ENCODE measurements around the gene DCN.

The DCN gene

DNA sequence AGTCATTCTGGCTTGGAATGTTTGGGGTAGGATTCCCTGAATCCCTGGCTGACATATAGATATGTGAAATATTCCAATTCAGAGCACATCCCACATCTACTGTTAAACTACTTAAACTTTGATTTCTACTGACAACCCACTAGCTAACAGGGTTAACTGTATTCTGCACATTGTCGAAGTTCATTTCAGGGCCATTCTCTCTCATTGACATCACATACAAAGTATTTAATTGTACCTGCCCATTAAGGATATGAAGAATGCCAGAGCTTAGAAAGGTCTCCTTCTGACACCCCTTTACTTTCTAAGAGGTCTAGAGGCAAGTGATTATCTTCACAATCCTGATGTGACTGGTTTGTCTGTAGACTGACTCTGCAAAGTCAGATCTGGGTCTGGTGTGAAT, 2.8 kb upstream of the DCN start:
- no peak for DNase-seq (ENCODE audit: low read depth)

DNA sequence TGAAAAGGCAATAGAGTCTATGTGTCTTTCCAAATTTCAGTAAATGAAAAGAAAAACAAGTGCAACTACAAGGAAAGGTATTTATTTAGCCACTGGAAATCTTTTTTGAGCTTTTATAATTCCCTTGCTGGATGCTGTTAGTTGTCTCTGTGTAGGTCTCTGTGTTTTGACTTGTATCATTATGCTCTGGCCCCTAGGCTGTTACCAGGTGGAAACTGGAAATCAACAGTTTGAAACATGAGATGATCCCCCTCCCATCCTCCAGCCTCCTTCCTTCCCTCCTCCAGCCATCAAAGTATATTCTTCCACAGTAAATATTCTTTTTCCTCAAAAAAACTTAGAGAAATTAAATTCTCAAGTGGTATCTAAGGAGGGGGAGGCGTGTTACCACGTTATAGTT, 934 bp upstream of the DCN start:
- DNase-seq (ENCODE audit: low read depth), result no peak

DNA sequence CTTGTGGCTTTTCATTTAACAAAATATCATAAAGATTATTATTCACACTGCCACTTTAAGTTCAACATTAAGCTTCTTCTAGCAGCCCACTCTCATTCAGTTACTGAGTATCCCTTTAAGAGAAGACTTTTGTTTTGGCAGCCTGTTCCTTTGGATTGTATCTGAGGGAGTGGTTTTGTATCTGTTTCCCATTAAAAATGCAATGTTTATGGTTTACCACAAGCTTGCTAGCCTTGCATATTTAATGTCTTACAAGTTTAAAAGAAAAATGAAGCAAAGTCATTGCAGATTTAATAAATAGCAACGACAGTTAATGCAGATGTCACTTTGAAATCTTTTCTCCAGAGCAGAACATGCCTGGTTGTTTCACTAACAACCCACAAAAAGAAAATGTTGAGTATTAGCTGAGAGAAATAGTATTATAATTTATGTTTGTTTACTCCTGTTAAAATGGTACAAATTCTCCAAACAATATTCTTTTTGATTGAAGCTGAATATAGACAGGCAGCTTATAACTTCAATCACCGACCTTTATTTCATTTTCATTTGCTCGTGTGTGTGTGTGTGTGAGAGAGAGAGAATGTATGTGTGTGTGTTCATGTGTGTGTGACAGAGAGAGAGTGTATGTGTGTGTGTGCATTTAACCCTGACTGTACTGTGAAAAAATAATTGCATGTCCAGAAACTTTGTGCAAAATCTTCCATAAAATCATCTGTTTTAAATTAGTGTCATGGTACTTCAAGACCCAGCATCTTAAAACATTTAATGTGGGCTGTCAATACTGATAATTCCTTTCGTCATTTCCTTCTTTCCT, 1.8 kb downstream of the DCN start:
- no peak for DNase-seq (ENCODE audit: low read depth)

DNA sequence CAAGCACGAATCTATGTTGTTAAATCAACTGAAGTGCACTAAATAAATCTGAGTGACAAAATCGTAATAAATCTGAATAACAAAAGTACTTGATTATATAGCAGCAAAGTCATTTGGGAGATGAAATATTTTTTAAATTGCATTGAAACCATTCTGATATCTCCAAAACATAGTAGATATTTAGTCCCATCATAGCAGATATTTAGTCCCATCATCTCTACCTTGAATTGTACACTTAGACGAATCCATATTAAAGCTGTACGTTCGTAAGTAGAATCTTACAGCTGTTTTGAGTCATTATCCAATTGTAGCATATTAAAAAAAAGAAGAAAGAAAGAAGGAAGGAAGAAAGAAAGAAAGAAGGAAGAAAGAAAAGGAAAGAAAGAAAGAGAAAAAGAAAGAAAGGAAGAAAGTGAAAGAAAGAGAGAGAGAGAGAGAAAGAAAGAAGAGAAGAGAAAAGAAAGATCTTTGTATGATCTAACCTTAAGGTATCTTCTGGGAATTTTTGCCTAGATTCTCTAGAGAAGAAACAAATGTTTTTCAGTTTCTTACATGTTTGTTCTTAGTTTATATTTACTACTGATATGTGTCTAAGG, 2.6 kb downstream of the DCN start:
- no peak for DNase-seq (ENCODE audit: low read depth)

DNA sequence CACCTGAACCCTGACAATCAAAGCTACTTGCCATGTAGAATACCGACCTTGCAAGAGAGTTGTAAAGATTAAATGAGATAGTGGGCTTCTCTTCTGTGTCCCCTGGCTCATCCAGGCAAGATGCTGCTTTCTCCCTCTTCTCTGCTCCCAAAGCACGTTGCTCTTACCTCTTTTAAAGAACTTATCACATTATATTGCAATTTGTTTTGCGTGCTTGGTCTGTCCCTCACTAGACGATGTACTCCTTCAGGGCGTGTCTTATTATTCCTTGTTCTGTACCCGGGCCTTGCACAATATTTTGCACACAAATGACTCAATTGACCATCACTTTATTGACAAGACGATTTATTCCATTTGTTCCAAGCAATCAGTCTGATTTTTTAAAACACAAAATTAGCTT, 3.3 kb downstream of the DCN start:
- no peak for DNase-seq (ENCODE audit: low read depth)

DNA sequence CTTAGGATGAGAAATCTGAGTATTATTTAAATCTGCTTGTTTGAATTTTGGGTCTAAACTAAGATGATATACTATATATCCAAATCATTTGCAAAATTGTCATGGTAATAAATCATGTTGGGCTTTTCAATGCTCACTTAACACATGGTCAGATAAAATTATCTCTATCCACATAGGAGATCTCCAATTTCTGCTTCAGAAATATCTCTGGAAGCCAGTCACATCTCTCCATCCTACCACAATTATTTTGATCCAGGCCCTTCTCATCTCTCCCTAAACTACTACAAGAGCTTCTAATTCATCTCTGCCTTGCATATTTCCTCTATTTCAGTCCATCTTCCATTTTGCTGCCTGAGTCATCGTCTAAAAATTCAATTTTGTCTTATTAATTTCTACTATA, 3.8 kb downstream of the DCN start:
- no peak for DNase-seq (ENCODE audit: low read depth)

DNA sequence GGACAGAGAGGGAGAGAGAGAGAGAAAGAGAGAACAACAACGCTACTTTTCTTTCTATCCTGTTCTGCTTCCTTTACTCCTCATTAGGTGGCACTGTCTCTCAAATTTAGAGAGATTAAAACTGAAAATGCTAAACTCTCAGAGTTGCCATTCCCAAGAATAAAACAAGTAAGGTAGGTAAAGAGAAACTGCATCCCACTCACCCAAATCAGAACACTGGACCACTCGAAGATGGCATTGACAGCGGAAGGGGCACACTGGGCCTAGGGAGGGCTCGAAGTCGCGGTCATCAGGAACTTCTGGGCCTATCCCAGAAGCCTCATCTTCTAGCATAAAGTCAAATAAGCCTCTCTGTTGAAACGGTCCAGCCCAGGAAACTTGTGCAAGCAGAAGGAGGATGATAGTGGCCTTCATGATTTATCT, 4.5 kb downstream of the DCN start:
- DNase-seq (ENCODE audit: low read depth), result no peak

DNA sequence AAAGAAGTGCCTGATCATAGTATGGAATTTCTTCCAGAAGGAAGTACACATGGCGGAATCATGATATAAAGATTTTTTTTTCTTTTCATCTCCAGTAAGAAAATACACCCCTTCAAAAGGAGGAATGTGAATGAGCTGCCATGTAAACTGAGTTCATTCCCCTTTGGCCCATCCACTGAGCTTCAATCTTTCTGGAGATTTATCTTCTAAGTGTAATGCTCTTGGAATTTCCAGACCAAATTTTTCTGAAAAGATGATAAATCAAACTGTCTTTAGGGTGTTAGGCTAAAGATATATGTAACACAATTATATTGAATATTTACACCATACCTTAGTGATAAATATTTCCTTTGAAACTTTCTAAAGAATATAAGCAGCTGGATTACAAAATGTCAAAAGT, 5.2 kb downstream of the DCN start:
- DNase-seq (ENCODE audit: low read depth), result no peak

DNA sequence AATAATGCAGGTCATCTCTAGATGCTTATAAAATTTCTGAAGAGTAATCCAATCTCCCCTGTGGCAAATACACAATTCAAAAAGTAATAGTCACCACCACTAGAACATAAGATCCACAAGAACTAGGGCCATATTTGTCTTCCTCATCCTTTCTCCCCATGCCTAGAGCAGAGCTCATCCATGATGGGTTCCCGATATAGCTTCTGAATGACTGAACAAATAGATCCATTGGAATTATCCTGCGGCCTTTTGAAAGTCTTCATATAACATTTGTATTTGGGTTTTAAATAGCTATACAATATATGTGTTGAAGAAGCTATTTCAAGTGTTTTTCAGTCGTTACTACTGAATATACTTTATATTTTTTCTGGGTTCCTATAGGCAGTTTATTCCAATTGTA, 5.7 kb downstream of the DCN start:
- DNase-seq (ENCODE audit: low read depth), result no peak

DNA sequence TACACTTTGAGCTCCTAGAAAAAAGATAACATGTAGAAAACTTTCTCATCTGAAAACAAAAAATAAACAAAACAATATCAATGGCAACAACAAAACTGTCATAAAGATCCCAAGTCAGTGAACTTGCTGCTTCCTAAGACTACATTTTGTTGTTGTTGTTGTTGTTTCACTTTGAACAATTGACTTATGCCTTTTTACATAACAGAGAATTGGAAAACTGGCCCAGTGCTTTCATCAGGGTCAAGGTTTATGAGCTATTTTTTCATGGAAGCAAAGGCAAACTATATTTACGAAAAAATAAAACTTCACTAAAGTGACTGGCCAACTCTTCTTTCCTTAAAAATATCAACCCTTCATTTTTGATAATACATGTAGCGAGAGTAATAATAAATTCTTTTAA, 6.3 kb downstream of the DCN start:
- no peak for DNase-seq (ENCODE audit: low read depth)

DNA sequence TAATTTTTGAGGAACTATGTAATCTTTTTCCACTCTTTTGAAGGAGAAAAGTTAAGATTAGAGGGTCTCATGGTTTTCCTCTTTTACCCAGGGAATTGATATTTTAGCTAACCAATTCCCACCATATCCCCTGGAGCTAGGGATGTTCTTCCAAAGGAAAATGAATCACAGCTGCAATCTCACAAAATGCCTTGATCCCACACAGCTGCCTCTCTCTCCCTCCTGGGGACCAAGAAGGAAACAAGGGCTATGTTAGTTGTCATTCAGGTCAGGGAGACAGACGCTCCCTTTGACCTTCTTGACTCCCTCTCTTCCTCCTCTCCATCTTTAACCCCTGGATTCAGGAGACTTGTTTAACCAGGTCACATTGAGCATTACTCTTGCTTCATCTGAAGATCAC, 9.5 kb downstream of the DCN start:
- DNase-seq (ENCODE audit: low read depth), result no peak

DNA sequence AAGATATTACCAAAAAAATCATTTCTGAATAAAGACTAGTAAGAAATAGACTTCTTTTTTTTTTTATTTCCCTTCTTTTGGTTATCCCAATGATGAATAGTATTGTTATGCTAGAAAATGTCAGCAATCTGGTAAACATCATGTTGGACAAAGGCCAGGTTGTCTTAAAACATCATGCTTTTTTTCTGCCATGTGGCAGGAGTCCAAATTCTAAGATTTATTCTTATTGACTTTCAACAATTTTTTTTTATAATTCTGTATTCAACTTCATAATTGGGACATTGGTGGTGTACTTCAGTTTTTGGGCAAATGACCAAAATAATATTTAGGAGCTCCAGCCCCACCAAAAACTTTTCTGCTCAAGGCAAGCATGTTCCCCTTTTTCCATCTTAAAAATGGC, 10.5 kb downstream of the DCN start:
- DNase-seq (ENCODE audit: low read depth), result no peak

DNA sequence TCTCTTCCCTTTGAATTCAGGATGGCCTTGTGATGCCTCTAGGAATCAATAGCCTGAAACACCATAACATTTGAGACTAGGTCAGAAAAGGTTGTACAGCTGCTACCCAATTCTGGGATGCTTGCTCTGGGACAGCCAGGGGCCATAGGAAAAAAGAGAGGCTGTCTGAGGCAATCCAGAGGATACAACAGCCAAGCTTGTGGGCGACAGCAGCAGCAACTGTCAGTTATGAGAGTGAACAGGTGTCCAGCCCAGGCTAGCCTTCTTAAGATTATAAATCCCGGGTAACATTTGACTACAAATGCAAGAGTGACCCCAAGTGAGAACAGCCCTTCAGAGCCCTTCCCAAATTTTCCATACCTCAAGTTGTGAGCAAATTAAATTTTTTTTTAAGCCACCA, 11.1 kb downstream of the DCN start:
- DNase-seq (ENCODE audit: low read depth), result no peak

DNA sequence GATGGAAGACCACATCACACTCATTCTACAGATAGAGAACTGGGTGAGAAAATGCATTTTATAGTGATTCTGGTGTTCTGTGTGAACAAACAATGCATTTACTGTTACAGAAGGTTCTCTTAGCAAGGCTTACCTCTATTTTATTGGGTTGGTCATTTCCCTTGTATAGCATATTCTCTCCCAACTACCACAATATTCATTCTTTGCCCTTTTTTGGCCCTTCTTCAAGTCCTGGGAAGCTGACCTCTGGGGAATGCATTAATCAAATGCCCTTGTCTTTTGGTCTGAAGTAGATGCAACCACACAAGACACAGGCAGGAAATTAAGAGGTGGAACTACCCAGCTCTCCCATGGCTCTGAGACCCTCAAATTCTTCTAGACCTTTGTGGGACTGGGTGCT, 19.5 kb downstream of the DCN start:
- DNase-seq (ENCODE audit: low read depth), result no peak

DNA sequence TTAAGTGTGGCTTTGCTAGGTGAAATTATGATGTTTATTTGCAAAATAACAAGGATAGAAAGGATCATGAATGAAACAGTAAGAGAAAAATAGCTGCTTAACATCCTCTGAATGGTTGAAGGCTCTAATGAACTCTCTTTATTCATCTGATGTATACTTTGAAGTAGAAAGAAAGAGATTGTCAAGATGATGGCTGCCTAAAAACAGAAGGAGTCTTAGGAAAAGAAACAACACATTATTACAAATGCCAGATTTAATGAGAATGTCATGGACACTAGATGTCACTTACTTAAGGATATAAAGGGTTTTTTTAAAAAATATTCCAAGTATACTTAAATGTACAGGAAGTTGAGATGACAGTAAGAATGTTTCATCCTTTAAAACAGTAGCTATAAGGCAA, 21.6 kb downstream of the DCN start:
- DNase-seq (ENCODE audit: low read depth), result no peak

DNA sequence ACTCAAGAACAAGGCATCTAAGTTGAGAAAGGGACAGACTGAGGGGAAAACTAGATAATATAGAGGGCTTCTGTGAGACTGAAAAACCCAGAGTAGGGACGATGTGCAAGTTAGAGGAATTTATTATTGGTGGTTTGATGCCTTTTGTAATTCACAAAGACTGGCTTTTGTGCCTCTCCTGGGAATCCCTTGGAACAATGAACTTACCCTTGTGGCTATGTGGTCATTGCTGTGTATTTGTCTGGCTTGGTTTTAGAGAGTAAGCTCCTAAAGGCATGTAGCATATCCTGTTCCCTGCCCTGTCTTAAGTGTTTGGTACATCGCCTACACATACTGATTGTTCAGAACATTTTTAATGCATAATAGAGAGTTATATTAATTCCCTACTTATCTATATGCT, 26.6 kb downstream of the DCN start:
- no peak for DNase-seq (ENCODE audit: low read depth)

DNA sequence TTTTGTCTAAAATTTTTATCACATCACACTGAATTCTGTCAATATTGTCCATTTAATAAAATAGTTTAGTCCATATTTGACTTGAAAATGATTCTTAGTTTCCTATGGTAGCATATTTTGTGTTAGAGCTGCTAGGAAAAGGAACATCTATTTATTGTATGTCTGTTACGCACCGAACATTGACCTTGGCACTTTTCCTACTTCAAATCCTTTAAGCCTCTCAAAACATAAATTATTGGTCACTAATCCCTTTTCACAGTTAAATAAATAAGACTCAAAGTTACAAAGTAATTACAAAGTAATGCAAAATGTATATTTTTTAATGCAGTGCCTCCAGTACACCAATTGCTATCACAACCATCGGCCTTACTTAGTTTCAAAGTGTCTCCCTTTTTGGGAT, 28.5 kb downstream of the DCN start:
- no peak for DNase-seq (ENCODE audit: low read depth)

DNA sequence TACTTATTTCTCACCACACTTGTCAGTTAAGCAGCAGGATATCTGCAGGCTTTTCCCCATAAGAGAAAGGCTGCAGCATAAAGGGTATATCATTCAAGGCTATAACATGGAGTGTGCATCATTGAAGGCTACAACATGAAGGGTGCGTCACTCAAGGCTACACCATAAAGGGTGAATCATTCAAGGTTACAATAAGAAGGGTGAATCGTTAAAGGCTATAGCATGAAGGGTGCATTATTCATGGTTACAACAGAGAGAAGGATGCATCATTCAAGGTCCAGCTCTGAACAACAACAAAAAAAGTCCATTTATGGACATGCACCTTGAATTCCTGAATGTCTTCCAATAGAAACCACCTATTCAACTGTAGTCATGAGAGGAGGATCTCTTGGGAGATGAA, 38.6 kb downstream of the DCN start:
- no peak for DNase-seq (ENCODE audit: low read depth)

DNA sequence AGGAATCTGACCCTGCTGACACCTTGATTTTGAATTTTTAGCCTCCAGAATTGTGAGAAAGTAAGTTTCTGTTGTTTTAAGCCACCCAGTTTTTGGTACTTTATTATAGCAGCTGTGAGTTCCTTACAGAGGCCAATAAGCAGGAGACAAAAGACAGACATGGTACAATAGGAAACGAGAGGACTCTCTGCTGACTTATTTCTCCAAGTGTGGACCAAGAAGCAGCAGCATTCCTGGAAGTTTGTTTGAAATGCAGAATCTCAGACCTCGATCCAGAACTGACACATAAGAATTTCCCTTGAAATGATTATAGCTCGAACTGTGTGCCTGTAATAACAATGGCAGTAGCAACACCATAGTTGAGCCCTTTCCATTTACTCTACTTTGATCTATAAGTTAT, 39.4 kb downstream of the DCN start:
- no peak for DNase-seq (ENCODE audit: low read depth)

DNA sequence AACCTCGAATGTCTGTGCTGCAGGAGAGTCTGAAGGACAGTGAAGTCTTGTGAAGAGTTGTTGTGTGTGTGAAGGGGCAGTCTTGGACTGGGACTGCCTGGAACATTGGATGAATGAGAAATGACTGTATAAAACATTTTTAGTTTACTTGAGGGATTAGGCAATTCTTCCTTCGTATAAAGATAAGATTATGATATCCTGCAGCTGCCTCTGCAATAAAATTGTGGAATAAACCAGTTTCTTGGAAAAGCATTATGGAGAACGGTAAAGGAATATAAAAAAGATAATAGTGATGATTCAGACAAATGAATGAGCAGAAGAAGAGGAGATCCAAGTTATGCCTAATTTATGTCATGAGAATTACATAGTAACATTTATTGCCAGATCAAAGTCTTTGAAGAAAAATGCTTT, 40.4 kb downstream of the DCN start:
- no peak for DNase-seq (ENCODE audit: low read depth)

DNA sequence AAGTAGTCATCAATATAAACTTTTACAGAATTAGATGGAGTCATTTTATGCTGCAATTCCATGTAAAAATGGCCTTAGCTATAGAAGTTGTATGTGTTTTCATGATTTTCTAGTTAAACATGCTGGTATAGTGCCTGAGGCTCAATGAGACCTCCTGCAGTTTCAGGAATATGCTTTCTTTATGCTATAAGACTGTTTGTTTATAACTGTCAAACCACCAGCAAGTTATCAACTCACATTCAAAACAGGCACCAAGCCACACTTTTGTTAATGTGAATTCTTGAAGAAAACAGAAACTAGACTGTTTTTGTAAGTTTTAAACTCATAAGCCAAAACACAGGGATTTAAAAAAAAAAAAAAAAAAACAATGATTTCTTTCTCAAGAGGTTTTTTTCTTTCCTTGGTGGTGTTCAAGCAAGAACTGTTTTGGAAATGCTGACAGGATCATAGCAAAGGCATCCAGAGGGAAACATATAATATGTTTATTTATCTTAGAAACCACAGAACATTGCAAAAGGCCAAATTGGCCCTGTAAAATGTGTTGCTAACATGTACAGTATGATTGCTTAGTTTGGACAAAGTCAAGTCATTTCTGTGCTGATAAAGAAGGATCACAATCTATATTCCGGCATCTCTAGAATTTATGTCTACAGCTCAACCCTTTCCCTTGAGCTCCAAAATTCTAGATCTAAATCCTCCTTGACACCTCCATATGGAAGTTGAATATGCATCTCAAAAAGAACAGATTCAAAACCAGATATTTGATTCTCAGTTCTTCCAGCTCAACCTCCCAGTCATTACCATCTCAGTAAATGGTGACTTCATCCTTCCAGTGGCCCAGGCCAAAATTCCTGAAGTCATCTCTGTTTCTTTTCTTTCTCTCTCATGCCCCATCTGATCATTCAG, 42.3 kb downstream of the DCN start:
- no peak for DNase-seq (ENCODE audit: low read depth)

DNA sequence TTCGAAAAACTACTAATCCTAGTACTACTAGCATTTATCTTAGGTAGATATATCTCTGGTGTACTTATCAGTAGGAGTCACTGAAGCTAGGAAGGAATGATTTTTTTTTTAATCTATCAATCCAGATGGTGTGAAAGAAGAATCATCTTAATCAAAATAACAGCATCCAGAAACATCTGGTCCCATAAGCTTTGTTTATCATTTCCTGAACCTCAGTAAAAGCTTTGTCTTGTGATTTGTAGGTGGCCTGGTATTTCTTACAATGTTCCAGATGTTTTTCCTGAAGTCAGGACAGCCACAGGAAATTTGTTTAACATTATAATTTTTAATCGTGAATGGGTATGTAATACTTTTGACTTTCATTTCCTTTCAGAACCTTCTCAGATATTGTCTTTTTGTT, 43.3 kb downstream of the DCN start:
- no peak for DNase-seq (ENCODE audit: low read depth)

DNA sequence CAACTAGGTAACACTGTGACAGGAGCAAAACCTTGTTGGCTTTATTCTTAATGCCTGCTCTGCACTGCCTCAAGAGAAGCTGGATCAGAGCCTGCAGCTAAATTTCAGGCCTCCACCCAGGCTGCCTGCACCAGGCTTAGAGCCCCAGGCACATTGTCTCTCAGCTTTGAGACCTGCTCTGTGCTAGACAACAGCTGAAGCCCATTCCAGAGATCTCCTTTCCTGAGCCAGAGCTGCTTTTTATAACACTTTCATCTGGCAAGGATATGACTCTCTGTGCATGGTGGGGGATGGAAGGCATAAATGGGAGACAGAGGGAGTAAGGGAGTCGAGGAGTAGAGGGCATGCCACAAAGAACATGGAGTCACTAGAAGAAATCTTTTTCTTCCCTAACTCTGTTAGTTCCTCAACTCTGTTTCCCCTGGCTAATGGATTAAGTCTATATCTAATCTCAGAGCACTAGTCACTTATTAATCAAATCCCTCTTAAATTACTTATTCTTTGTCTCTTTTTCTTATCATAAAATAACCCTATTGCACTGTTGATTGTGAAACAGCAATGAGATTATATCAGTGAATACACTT, 44.2 kb downstream of the DCN start:
- DNase-seq (ENCODE audit: low read depth), result no peak
